ENCODE results near the gene DPH1.

DPH1 gene

GRCh38 chr17:2044263-2044894 lies 14.4 kb downstream of the DPH1 start:
- TF ChIP-seq CTCF (IDR thresholded peaks at IDR 0.05; ENCODE audit: low read depth, low read length) = no peak
- no peak for TF ChIP-seq EZH2phosphoT487 (IDR thresholded peaks at IDR 0.05; ENCODE audit: low read depth)
- no peak overlapping the region for H3K4me3 ChIP-seq (ENCODE audit: low read length)
- no peaks in the 10 kb centered on the region for H3K27me3 ChIP-seq (ENCODE audit: low read depth, low read length)
- H3K4me2 ChIP-seq (ENCODE audit: low read length) = no peak overlapping the region
- H3K27ac ChIP-seq (ENCODE audit: low read length) = no peak overlapping the region
- H2AFZ ChIP-seq (ENCODE audit: low read depth, low read length) = no peak overlapping the region
- no peaks in the 10 kb centered on the region for H4K20me1 ChIP-seq (ENCODE audit: insufficient read depth, low read length)
- H3K36me3 ChIP-seq (replicated peaks; ENCODE audit: low read depth, low read length) = peaks cover 21% of the 10 kb centered on the region
- H3K9ac ChIP-seq (ENCODE audit: low read length) = no peak overlapping the region
- peaks cover 15% of the 10 kb centered on the region for H3K4me1 ChIP-seq (ENCODE audit: low read length)
- H3K9me3 ChIP-seq (ENCODE audit: insufficient read depth, low read length) = no peaks in the 10 kb centered on the region
- H3K79me2 ChIP-seq (ENCODE audit: low read length) = peaks cover 13% of the 10 kb centered on the region

- TF ChIP-seq CTCF (IDR thresholded peaks at IDR 0.05; ENCODE audit: low read depth, low read length) (no peak), EZH2phosphoT487 (IDR thresholded peaks at IDR 0.05; ENCODE audit: low read depth) (no peak)
- H3K79me2 ChIP-seq (ENCODE audit: low read length) = peaks cover 8% of the 10 kb centered on the region
Measured at GRCh38 chr17:2047590-2047989, 17.6 kb downstream of the DPH1 start.

GRCh38 chr17:2048805-2049204 lies 18.9 kb downstream of the DPH1 start:
- Histone ChIP-seq H3K4me3 (ENCODE audit: low read length) (peak overlapping the region; percentile 92), H3K9ac (ENCODE audit: low read length) (no peak overlapping the region), H3K27me3 (ENCODE audit: low read depth, low read length) (no peaks in the 10 kb centered on the region), H2AFZ (ENCODE audit: low read depth, low read length) (no peak overlapping the region), H3K4me1 (ENCODE audit: low read length) (0 out of 2 replicates have a peak, but pooled peaks cover 6% of the 10 kb centered on the region), H3K4me2 (ENCODE audit: low read length) (peak overlapping the region; percentile 66), H4K20me1 (ENCODE audit: insufficient read depth, low read length) (no peaks in the 10 kb centered on the region), H3K36me3 (replicated peaks; ENCODE audit: low read depth, low read length) (peaks cover 3% of the 10 kb centered on the region), H3K79me2 (ENCODE audit: low read length) (no peaks in the 10 kb centered on the region), H3K9me3 (ENCODE audit: insufficient read depth, low read length) (no peaks in the 10 kb centered on the region), H3K27ac (ENCODE audit: low read length) (no peak overlapping the region)
- TF ChIP-seq EZH2phosphoT487 (IDR thresholded peaks at IDR 0.05; ENCODE audit: low read depth) (no peak), CTCF (IDR thresholded peaks at IDR 0.05; ENCODE audit: low read depth, low read length) (no peak)

More at GRCh38 chr17:2047590-2047989, 17.6 kb downstream of the DPH1 start:
- Histone ChIP-seq H3K4me1 (ENCODE audit: low read length) (peaks cover 8% of the 10 kb centered on the region), H3K27me3 (ENCODE audit: low read depth, low read length) (no peaks in the 10 kb centered on the region), H3K4me2 (ENCODE audit: low read length) (no peak overlapping the region), H3K9me3 (ENCODE audit: insufficient read depth, low read length) (no peaks in the 10 kb centered on the region), H4K20me1 (ENCODE audit: insufficient read depth, low read length) (no peaks in the 10 kb centered on the region), H3K36me3 (replicated peaks; ENCODE audit: low read depth, low read length) (peaks cover 12% of the 10 kb centered on the region), H3K4me3 (ENCODE audit: low read length) (no peak overlapping the region), H2AFZ (ENCODE audit: low read depth, low read length) (no peak overlapping the region), H3K27ac (ENCODE audit: low read length) (no peak overlapping the region), H3K9ac (ENCODE audit: low read length) (no peak overlapping the region)

GRCh38 chr17:2049333-2050299 lies 19.7 kb downstream of the DPH1 start:
- peak overlapping the region; percentile 29; the same call in 1 of the 2 replicates for H2AFZ ChIP-seq (ENCODE audit: low read depth, low read length)
- no peaks in the 10 kb centered on the region for H3K27me3 ChIP-seq (ENCODE audit: low read depth, low read length)
- peak overlapping the region; percentile 66 for H3K4me2 ChIP-seq (ENCODE audit: low read length)
- no peak overlapping the region for H3K27ac ChIP-seq (ENCODE audit: low read length)
- H3K36me3 ChIP-seq (replicated peaks; ENCODE audit: low read depth, low read length) = peaks cover 2% of the 10 kb centered on the region
- peak overlapping the region; percentile 53; the same call in 1 of the 2 replicates for H3K9ac ChIP-seq (ENCODE audit: low read length)
- no peaks in the 10 kb centered on the region for H3K9me3 ChIP-seq (ENCODE audit: insufficient read depth, low read length)
- peak overlapping the region; percentile 92 for H3K4me3 ChIP-seq (ENCODE audit: low read length)
- no peak for TF ChIP-seq CTCF (IDR thresholded peaks at IDR 0.05; ENCODE audit: low read depth, low read length)
- TF ChIP-seq EZH2phosphoT487 (IDR thresholded peaks at IDR 0.05; ENCODE audit: low read depth) = no peak
- no peaks in the 10 kb centered on the region for H4K20me1 ChIP-seq (ENCODE audit: insufficient read depth, low read length)
- no peaks in the 10 kb centered on the region for H3K79me2 ChIP-seq (ENCODE audit: low read length)
- H3K4me1 ChIP-seq (ENCODE audit: low read length) = peaks cover 8% of the 10 kb centered on the region; the same call in 1 of the 2 replicates
